Fibroblast of lung (primary cell): ENCODE results near the gene ZNF605. TPM values are rescaled to one million over a fixed set of nuclear protein-coding genes. Genes with fewer than 3 reads are reported as not detected.

Experiments
- DNase-seq, 2 donors: peaks; one replicate each; pipeline versions ENCODE4 v3.0.0 to v3.0.0-alpha.2; 2010; ENCODE audit warnings: low read depth in 2 of 2
- H2AFZ ChIP-seq: 2 replicates; pipeline ENCODE4 v1.5.1; 2012; ENCODE audit warnings: low read length, control low read depth, inconsistent platforms
- H3K27ac ChIP-seq: 2 replicates; pipeline ENCODE4 v1.5.1; 2011; ENCODE audit warnings: low read length, control low read depth; ENCODE audit not compliant: insufficient read depth
- H3K27me3 ChIP-seq: 2 replicates; pipeline ENCODE4 v1.5.1; 2011; ENCODE audit warnings: mild to moderate bottlenecking, low read length; ENCODE audit not compliant: control insufficient read depth, insufficient read depth
- H3K36me3 ChIP-seq: 2 replicates; pipeline ENCODE4 v1.5.1; 2011; ENCODE audit warnings: low read length; ENCODE audit not compliant: control insufficient read depth, insufficient read depth
- H3K4me1 ChIP-seq: 2 replicates; pipeline ENCODE4 v1.5.1; 2011; ENCODE audit warnings: low read length; ENCODE audit not compliant: control insufficient read depth, insufficient read depth; ENCODE audit errors: extremely low read depth
- H3K4me2 ChIP-seq: 2 replicates; pipeline ENCODE4 v1.5.1; 2011; ENCODE audit warnings: low read length, control low read depth; ENCODE audit not compliant: insufficient read depth; ENCODE audit errors: extremely low read depth
- H3K4me3 ChIP-seq, 4 experiments: fragments of 200-600 bp in 1 of 4; sonication (generic) in 1 of 4; replicated peaks in 1 of 4; 2 replicates each; pipeline ENCODE4 v1.5.1; 2011 to 2016; ENCODE audit warnings: low read length in 4 of 4, low read depth in 3 of 4, mild to moderate bottlenecking in 3 of 4, control low read depth in 2 of 4, inconsistent platforms in 1 of 4, mixed read lengths in 1 of 4; ENCODE audit not compliant: insufficient read depth in 1 of 4; ENCODE audit errors: control extremely low read depth in 1 of 4
- H3K79me2 ChIP-seq: 2 replicates; pipeline ENCODE4 v1.5.1; 2012; ENCODE audit warnings: mild to moderate bottlenecking, low read length, inconsistent platforms; ENCODE audit not compliant: control insufficient read depth, insufficient read depth
- H3K9ac ChIP-seq: 2 replicates; pipeline ENCODE4 v1.5.1; 2011; ENCODE audit warnings: mild to moderate bottlenecking, low read length, control low read depth; ENCODE audit not compliant: insufficient read depth
- H3K9me3 ChIP-seq: 2 replicates; pipeline ENCODE4 v1.5.1; 2012; ENCODE audit warnings: low read depth, low read length; ENCODE audit not compliant: control insufficient read depth, insufficient read depth
- H4K20me1 ChIP-seq: 2 replicates; pipeline ENCODE4 v1.5.1; 2011; ENCODE audit warnings: low read length; ENCODE audit not compliant: control insufficient read depth, insufficient read depth; ENCODE audit errors: extremely low read depth
- EZH2 ChIP-seq: IDR thresholded peaks from 2 replicates; pipeline ENCODE4 v1.5.1; 2012; ENCODE audit warnings: low read length, control low read depth, mild to moderate bottlenecking; ENCODE audit errors: missing control alignments
- polyA plus RNA-seq, 2 donors: library from polyadenylated mRNA; depleted of rRNA in 1 of 2; stranded (reverse) in 1 of 2; unstranded in 1 of 2; fragments of >200 nt; gene quantifications; 2 replicates each; pipeline ENCODE4 v1.2.1, GENCODE V29; 2011 to 2012; ENCODE audit warnings: missing spikeins in 1 of 2
- total RNA-seq: library from RNA; depleted of rRNA; stranded (reverse); fragments of >200 nt; gene quantifications from 2 replicates; pipeline ENCODE4 v1.2.1, GENCODE V29; 2014
- TF ChIP-seq, protein P1 (sequence below), 2 donors: IDR thresholded peaks in 1 of 2; conservative IDR thresholded peaks in 1 of 2; 1 replicate in 1 of 2; 2 replicates in 1 of 2; pipeline ENCODE4 v1.5.1; 2011 to 2012; ENCODE audit warnings: low read length in 2 of 2, control low read depth in 1 of 2, inconsistent platforms in 1 of 2, low read depth in 1 of 2, mild to moderate bottlenecking in 1 of 2

The ZNF605 gene
- total and polyA plus RNA-seq, 2 donors (not counting 1 experiment from before 2014, with no cell fraction given), result 9.7 to 15.2 TPM

GRCh38 chr12:132949936-132950837, 5.9 kb downstream of the ZNF605 start:
- Histone ChIP-seq H3K4me3 (no peak overlapping the region), H3K4me1 (no peaks in the 10 kb centered on the region), H2AFZ (no peak overlapping the region), H3K9ac (no peak overlapping the region), H3K9me3 (peaks cover 24% of the 10 kb centered on the region), H3K79me2 (peaks cover 43% of the 10 kb centered on the region), H3K27me3 (no peaks in the 10 kb centered on the region), H3K4me2 (no peak overlapping the region), H3K36me3 (peaks cover 5% of the 10 kb centered on the region), H4K20me1 (no peaks in the 10 kb centered on the region), H3K27ac (no peak overlapping the region)
- no peak for DNase-seq
- TF ChIP-seq, protein P1, sequence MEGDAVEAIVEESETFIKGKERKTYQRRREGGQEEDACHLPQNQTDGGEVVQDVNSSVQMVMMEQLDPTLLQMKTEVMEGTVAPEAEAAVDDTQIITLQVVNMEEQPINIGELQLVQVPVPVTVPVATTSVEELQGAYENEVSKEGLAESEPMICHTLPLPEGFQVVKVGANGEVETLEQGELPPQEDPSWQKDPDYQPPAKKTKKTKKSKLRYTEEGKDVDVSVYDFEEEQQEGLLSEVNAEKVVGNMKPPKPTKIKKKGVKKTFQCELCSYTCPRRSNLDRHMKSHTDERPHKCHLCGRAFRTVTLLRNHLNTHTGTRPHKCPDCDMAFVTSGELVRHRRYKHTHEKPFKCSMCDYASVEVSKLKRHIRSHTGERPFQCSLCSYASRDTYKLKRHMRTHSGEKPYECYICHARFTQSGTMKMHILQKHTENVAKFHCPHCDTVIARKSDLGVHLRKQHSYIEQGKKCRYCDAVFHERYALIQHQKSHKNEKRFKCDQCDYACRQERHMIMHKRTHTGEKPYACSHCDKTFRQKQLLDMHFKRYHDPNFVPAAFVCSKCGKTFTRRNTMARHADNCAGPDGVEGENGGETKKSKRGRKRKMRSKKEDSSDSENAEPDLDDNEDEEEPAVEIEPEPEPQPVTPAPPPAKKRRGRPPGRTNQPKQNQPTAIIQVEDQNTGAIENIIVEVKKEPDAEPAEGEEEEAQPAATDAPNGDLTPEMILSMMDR (conservative IDR thresholded peaks at IDR 0.05 in 1 of 2, IDR thresholded peaks at IDR 0.05 in 1 of 2; ENCODE audit: low read depth in 1 of 2, low read length in 2 of 2), result no peak
- no peak for TF ChIP-seq EZH2

- no peak overlapping the region for H3K9ac ChIP-seq
- no peaks in the 10 kb centered on the region for H3K4me1 ChIP-seq
- H3K9me3 ChIP-seq, result peaks cover 24% of the 10 kb centered on the region
- DNase-seq, result no peak
- H4K20me1 ChIP-seq, result no peaks in the 10 kb centered on the region
- TF ChIP-seq EZH2, result no peak
- TF ChIP-seq, protein P1 (conservative IDR thresholded peaks at IDR 0.05 in 1 of 2, IDR thresholded peaks at IDR 0.05 in 1 of 2; ENCODE audit: low read depth in 1 of 2, low read length in 2 of 2), result no peak
- H3K36me3 ChIP-seq, result peaks cover 5% of the 10 kb centered on the region
- no peak overlapping the region for H3K4me2 ChIP-seq
- peaks cover 30% of the 10 kb centered on the region for H3K79me2 ChIP-seq
- no peak overlapping the region for H3K4me3 ChIP-seq
- H2AFZ ChIP-seq, result no peak overlapping the region
- H3K27ac ChIP-seq, result no peak overlapping the region
- no peaks in the 10 kb centered on the region for H3K27me3 ChIP-seq
Measured at GRCh38 chr12:132948146-132949066, 7.7 kb downstream of the ZNF605 start.
